GM18526 (cell line): Measurements from ENCODE around the gene MYBPC2.

Source experiments
- POLR2A ChIP-seq: IDR thresholded peaks from 3 replicates; pipeline ENCODE4 v1.6.1; 2011; ENCODE audit not compliant: insufficient read length; ENCODE audit errors: extremely low read depth

The MYBPC2 gene

GRCh38 chr19:50435627-50436026 lies 2.9 kb downstream of the MYBPC2 start:
- TF ChIP-seq POLR2A, result no peak

DNA sequence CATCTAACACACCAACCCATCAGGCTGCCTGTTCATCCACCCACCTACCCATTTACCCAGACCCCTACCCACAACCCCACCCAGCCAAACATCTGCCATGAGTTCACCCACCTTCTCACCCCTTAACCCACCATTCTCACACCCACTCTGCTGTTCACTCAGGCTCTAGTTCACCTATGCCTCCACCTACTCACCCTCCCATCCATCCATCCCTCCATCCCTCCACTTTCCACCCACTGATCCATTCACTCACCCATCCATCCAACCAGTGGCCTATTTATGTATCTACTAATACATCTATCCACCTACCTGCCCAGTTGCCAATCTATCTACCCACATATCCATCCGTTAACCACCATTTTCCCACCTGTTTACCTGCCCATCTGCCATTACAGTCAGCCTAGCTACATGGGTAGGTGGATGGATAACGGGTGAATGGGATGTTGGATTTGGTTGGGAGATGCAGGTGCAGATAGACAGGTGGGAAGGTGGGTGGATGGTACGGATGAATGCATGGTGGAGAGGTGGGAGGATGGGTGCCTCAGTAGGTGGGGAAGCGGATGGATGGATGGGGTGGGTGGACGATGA lies 5.3 kb downstream of the MYBPC2 start:
- TF ChIP-seq POLR2A, result no peak

- TF ChIP-seq POLR2A, result no peak
Observed at GRCh38 chr19:50444059-50444458, 11.4 kb downstream of the MYBPC2 start.

- TF ChIP-seq POLR2A, result no peak
Observed at GRCh38 chr19:50447053-50447452, 14.4 kb downstream of the MYBPC2 start.

- no peak for TF ChIP-seq POLR2A
Observed at GRCh38 chr19:50447750-50448149, 15.1 kb downstream of the MYBPC2 start.

DNA sequence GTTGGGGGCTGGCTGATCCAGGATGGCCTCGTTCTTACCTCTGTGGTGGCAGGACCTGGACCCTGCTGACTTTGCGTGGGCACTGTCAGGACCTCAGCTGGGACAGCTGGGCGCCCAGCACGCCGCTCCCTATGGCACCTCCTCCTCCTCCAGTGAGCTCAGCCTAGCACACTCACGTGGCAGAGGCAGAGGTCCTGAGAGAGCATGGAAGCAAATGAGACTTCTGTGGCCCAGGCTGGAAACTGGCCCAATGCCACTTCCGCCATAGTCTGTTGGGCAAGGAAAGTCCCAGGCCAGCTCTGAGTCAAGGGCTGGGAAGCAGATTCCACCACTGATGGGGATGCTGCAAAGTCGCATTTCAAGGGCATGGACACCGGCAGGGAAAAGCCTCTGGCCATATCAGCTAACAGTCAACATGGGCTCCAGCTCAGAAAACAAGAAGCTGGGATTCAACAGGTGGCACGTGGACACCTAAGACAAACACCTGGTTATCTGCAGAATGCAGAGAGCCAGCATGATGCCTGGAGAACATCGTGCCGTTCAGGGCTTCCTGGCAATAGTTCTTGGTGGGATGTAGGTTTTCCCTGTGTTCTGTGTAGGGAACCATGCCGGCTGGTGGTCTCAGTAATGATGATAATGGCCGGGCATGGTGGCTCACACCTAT lies 16.7 kb downstream of the MYBPC2 start:
- no peak for TF ChIP-seq POLR2A

- no peak for TF ChIP-seq POLR2A
Observed at GRCh38 chr19:50450369-50451222, 17.9 kb downstream of the MYBPC2 start.

- no peak for TF ChIP-seq POLR2A
Observed at GRCh38 chr19:50451223-50451534, 18.5 kb downstream of the MYBPC2 start.

DNA sequence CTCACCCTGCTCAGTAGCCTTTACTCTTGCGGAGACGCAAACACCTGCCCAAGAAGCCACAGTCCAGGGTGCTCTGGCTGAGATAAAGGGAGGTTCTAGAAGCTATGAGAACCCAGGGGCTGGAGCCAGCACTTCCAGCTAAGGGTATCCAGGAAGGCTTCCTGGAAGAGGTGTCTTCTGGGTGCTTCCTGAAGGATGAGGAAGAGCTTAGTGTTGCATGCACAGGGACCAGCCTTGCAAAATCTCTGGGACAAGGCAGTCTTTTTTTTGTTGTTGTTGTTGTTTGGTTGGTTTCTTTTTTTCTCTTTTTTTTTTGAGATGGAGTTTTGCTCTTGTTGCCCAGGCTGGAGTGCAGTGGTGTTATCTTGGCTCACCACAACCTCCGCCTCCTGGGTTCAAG lies 20.6 kb downstream of the MYBPC2 start:
- no peak for TF ChIP-seq POLR2A

DNA sequence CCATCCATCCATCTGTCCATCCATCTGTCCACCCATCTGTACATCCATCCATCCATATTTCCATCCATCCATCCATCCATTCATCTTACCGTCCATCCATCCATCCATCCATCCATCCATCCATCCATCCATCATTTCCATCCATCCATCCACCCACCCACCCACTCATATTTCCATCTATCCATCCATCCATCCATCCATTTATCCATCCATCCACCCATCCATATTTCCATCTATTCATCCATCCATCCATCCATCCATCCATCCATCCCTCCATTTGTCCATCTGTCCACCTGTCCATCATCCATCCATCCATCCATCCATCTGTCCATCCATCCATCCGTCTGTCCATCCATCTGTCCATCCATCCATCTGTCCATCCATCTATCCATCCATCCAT lies 23.3 kb downstream of the MYBPC2 start:
- TF ChIP-seq POLR2A, result no peak

DNA sequence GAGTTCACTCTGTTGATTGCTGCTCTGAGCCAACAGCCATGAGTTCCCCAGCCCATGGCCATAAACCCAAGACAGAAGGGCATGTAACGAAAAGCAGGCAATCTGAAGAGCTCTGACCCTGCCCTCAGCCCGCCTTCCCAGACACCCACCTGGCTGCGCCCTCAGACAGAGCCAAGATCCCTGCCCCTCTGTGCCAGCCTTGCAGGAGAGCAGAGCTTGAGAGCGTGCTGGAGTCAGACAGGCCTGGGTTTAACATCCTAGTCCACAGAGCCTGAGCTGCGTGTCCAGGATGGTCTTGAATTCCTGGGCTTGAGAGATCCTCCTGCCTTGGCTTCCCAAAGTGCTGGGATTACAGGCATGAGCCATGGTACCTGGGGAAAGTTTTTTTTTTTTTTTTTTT lies 24.6 kb downstream of the MYBPC2 start:
- no peak for TF ChIP-seq POLR2A

GRCh38 chr19:50458396-50459066 lies 25.8 kb downstream of the MYBPC2 start:
- no peak for TF ChIP-seq POLR2A

DNA sequence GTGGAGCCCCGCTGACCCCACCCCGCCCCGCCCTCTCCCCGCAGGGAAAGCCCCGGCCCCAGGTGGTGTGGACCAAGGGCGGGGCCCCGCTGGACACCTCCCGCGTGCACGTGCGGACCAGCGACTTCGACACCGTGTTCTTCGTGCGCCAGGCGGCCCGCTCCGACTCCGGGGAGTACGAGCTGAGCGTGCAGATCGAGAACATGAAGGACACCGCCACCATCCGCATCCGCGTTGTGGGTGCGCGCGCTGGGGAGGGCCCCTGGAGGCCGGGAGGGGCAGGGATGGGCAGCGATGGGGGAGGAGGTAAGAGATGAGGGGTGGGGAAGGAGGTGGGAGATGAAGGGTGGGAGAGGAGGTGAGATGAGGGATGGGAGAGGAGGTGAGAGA lies 26.4 kb downstream of the MYBPC2 start:
- TF ChIP-seq POLR2A, result no peak

- no peak for TF ChIP-seq POLR2A
Observed at GRCh38 chr19:50459638-50460037, 26.9 kb downstream of the MYBPC2 start.

GRCh38 chr19:50460161-50460765 lies 27.6 kb downstream of the MYBPC2 start:
- no peak for TF ChIP-seq POLR2A
